Stimulated activated CD8-positive, alpha-beta memory T cell treated with anti-CD3 and anti-CD28 coated beads, Interleukin-7, amount 100 ng/mL, for 48 hours (primary cell): Measurements from ENCODE around the gene WNT4.
A peak's percentile ranks its signal among the peaks of the same experiment; 100 is the strongest.

Source experiments
- DNase-seq, 2 donors: peaks; one replicate each; pipeline ENCODE4 v3.0.0-alpha.2; 2020; ENCODE audit warnings: low read depth in 1 of 2; ENCODE audit errors: extremely low read depth in 1 of 2

The WNT4 gene

GRCh38 chr1:22114083-22115012, 28.5 kb downstream of the WNT4 start:
- DNase-seq = no peak

DNA sequence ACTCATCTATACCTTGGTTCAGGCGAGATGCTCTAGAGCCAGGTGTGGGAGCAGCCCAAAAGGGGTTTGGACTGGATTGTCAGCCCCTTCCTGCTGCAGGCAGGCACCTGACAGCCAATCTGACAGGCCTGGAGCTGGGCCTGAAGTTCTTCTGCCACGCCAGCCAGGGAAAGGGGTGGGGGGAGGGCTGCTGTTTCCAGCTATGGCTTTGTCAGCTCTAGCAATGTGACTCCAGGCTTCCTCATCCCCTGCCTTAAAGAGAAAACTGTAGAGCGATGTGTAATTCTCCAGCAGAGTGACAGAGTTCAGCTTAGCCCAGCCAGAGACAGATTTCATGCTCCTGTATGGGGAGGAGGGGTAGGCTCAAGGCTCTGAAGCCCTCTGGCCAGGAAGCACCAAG, 30.3 kb downstream of the WNT4 start:
- DNase-seq = no peak

- DNase-seq = no peak
Observed at GRCh38 chr1:22111620-22112019, 31.3 kb downstream of the WNT4 start.

GRCh38 chr1:22111115-22111514, 31.8 kb downstream of the WNT4 start:
- no peak for DNase-seq

GRCh38 chr1:22110016-22110415, 32.9 kb downstream of the WNT4 start:
- DNase-seq = no peak

DNA sequence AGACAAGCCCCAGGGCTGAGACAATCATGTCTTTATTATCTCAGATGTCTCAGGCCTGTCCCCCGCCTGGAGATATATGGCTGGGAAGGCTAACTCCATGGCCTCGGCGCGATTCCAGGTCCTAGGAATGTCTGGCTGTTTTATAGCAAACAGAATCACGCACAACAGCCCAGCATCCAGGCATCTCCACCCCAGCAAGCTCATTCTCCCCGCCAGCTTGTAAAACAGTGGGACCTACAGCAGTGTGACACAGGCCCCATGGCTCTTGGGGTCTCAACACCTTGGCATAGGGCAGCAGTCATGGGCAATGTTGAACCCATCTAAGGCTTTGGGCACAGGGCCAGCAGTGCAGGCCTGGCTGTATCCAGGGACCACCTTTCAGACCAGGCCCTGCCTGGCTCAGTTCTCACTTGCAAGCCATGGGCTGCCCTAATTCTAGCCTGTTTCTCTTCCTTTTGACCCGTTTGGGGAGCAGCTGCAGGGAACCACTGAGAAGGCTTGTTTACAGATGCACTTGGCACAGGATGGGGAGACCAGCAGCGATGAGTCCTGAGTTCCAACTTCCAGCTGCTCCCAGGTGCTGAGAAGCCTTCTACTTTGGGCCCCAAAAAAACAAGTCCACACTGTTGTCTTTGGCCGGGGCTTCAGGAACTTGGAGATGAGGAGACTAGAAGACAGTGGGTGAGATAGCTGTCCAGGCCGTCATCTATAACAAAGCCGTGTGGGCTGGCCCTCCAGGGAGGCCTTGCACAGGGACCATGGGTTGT, 34.4 kb downstream of the WNT4 start:
- DNase-seq = no peak

DNA sequence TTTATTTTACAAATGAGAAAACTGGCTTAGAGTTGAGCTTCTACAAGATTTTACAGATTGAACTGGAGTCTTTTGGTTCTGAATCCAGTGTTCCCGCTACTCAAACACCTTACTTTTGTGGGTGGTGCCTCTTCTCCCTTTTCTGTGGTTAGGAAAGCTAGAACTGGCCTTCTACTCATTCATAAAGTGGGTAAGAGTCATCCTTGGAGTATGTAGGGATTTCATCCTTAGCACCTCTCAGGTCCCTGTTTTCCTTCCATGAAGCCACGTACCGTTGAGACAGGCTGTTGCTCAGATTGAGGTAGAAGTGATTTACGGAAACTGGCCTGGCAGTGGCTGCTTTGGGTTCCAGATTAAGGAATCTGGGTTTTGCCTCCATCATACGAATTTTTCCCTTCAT, 35.8 kb downstream of the WNT4 start:
- no peak for DNase-seq

GRCh38 chr1:22105611-22106207, 37.2 kb downstream of the WNT4 start:
- DNase-seq = no peak

GRCh38 chr1:22104865-22105437, 37.9 kb downstream of the WNT4 start:
- peak in 1 of 2 donors; percentile 18 for DNase-seq

DNA sequence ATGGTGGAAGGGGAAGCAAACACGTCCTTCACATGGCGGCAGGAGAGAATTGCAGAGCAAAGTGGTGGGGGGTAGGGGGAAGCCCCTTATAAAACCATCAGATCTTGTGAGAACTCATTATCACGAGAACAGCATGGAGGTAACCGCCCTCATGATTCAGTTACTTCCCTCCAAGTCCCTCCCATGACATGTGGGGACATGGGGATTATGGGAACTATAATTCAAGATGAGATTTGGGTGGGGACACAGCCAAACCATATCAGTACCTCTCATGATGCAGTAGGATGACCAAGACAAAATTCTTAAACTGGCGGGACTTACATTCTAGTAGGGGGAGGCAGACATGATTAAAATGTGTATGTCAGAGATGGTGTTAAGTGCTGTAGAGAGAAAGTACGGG, 38.8 kb downstream of the WNT4 start:
- peak in 1 of 2 donors; percentile 14 for DNase-seq

GRCh38 chr1:22102746-22103145, 40.2 kb downstream of the WNT4 start:
- no peak for DNase-seq

- no peak for DNase-seq
Observed at GRCh38 chr1:22101995-22102394, 40.9 kb downstream of the WNT4 start.

GRCh38 chr1:22101199-22101598, 41.7 kb downstream of the WNT4 start:
- DNase-seq = no peak

GRCh38 chr1:22100168-22100567, 42.7 kb downstream of the WNT4 start:
- DNase-seq = no peak

DNA sequence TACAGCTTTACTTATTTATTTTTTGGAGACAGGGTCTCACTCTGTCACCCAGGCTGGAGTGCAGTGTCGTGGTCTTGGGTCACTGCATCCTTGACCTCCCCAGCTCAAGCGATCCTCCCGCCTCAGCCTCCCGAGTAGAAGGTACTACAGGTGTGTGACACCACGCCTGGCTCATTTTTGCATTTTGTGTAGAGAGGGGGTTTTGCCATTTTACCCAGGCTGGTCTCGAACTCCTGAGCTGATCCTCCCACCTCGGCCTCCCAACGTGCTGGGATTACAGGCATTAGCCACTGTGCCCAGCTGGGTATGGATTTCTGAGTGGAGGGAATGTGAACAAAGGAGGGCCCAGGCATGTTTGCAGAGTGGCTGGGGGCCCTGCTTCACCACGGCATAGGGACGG, 44.1 kb downstream of the WNT4 start:
- no peak for DNase-seq

DNA sequence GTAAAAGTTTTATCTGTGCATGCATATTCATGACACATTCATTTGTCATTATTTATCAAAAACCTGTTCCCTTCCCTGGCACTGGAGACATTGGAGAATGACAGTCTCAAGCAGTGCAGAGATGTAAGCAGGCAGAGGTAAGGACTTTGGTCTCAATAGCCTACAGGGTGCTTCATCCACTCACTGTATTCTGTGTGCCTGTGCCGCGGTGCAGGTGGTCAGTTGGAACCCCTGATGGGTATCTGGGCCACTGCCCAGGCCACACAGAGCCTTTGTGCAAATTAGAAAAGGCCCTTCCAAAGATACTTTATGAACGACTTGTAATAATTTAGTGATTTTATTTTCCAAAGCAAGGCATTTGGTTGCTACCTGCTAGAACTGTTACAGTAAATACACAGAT, 46.4 kb downstream of the WNT4 start:
- DNase-seq = no peak

GRCh38 chr1:22096036-22096435, 46.9 kb downstream of the WNT4 start:
- no peak for DNase-seq

GRCh38 chr1:22093513-22093912, 49.4 kb downstream of the WNT4 start:
- DNase-seq = no peak

GRCh38 chr1:22092026-22092768, 50.7 kb downstream of the WNT4 start:
- DNase-seq = peak in 1 of 2 donors; percentile 47

DNA sequence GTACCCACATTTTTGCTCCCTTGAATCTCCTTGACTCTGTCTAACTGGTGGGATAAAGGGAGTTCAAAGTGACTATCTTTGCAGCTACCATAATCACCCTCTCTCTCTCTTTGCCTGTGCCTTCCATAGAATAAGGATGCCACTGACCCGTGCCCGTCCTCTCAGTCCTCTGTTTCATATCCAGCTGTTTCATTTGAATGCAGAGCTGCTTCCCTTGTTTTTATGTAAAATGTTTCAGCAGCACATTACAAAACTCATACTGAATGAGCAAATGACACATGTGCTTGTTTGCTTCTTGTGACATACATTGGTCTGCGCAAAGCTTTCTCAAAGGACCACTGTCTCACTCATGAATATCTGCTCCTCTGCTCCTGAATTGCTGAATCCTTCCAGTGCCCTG, 52.0 kb downstream of the WNT4 start:
- no peak for DNase-seq

DNA sequence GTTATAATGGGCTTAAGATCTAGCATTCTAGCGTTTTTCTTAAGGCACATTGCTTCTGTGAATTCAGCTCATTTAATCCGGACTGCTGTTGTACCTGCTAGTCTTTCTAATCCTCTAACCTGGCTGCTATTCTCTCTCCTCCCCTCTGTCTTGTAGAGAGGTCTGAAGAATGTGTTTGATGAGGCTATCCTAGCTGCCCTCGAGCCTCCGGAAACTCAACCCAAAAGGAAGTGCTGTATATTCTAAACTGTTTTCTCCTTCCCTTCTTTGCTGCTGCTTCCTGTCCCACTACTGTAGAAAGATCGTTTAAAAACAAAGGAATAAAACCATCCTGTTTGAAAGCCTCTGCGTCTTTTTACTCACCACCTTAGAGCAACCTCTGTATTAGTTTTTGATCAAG, 53.1 kb downstream of the WNT4 start:
- DNase-seq = no peak
